ENCODE results near the gene HOMER1.

DNA sequence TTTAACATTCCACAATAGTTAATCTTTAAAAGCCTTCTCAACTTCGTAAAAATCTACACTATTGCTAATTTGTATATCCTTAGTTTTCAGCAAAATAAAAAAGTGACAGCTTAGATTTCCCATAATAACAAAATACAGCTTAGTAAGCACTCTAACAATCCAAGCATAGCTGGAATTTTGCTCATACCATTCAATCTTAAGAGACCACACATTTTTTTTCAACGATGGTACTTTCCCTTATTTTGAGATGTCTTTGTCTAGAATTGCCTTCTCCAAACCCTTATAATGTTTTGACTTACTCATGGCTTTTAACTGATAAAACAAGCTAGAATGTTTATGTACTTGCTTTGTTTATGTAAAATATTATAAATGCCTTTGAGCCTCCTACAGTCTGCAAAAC is 65.6 kb downstream of the HOMER1 start:
- TF ChIP-seq, protein P1, sequence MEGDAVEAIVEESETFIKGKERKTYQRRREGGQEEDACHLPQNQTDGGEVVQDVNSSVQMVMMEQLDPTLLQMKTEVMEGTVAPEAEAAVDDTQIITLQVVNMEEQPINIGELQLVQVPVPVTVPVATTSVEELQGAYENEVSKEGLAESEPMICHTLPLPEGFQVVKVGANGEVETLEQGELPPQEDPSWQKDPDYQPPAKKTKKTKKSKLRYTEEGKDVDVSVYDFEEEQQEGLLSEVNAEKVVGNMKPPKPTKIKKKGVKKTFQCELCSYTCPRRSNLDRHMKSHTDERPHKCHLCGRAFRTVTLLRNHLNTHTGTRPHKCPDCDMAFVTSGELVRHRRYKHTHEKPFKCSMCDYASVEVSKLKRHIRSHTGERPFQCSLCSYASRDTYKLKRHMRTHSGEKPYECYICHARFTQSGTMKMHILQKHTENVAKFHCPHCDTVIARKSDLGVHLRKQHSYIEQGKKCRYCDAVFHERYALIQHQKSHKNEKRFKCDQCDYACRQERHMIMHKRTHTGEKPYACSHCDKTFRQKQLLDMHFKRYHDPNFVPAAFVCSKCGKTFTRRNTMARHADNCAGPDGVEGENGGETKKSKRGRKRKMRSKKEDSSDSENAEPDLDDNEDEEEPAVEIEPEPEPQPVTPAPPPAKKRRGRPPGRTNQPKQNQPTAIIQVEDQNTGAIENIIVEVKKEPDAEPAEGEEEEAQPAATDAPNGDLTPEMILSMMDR (IDR thresholded peaks at IDR 0.05) = no peak
- no peak for TF ChIP-seq POLR2A (IDR thresholded peaks at IDR 0.05)
- TF ChIP-seq POLR2AphosphoS5 (IDR thresholded peaks at IDR 0.05; ENCODE audit: insufficient read depth in 1 of 2, low read depth in 1 of 2) = no peak

Measured in vagina (tissue), 2 donors.